PC-3 (cell line): ENCODE measurements around the gene KISS1.

Source experiments
- EZH2phosphoT487 ChIP-seq: fragments of 300-600 bp; sonication (generic); IDR thresholded peaks from 2 replicates; pipeline ENCODE4 v1.6.1; 2018; ENCODE audit warnings: mild to moderate bottlenecking, antibody characterized with exemption, low read length, borderline replicate concordance
- TF ChIP-seq, protein P1 (sequence below): fragments of 300-600 bp; sonication (generic); conservative IDR thresholded peaks from 2 replicates; pipeline ENCODE4 v1.5.1; 2017; ENCODE audit warnings: antibody characterized with exemption, low read depth, mild to moderate bottlenecking, low read length

DNA sequence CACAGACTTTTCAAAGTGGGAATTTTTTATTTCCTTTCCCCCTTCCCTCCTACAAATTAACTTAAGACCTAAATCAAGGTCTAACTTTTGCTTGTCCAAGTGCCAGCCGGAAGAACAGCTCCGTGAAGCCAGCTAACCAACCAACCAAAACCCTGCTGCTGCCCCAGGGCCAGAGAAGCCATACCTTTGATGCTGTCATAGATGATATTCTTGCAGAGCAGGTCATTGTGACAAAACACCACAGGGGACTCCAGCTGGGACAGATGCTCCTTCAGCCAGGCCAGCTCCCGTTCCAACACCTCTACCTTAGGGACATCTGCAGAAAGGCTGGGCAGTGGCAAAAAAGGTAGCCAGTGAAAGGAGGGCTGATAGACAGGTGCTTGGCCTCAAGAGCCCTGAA lies 55.2 kb downstream of the KISS1 start:
- TF ChIP-seq EZH2phosphoT487, result no peak
- TF ChIP-seq, protein P1, sequence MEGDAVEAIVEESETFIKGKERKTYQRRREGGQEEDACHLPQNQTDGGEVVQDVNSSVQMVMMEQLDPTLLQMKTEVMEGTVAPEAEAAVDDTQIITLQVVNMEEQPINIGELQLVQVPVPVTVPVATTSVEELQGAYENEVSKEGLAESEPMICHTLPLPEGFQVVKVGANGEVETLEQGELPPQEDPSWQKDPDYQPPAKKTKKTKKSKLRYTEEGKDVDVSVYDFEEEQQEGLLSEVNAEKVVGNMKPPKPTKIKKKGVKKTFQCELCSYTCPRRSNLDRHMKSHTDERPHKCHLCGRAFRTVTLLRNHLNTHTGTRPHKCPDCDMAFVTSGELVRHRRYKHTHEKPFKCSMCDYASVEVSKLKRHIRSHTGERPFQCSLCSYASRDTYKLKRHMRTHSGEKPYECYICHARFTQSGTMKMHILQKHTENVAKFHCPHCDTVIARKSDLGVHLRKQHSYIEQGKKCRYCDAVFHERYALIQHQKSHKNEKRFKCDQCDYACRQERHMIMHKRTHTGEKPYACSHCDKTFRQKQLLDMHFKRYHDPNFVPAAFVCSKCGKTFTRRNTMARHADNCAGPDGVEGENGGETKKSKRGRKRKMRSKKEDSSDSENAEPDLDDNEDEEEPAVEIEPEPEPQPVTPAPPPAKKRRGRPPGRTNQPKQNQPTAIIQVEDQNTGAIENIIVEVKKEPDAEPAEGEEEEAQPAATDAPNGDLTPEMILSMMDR, result no peak
